MM.1S (cell line): ENCODE data around the gene ACTN4.
"Not testable (repeated sequence)": the region's sequence is repeated elsewhere in the genome, so short reads cannot be mapped to it uniquely, and the experiment has no call there.

Experiments
- DNase-seq: peaks from one replicate; pipeline ENCODE4 v3.0.0-alpha.2; 2015
- H2AFZ ChIP-seq: fragments of 300-600 bp; sonication (generic); 2 replicates; pipeline ENCODE4 v1.6.0; 2016; ENCODE audit warnings: antibody characterized with exemption, low read length
- H3F3A ChIP-seq: fragments of 300-600 bp; sonication (generic); 2 replicates; pipeline ENCODE4 v1.6.1; 2016; ENCODE audit warnings: mild to moderate bottlenecking, antibody characterized with exemption, low read length, moderate library complexity, mixed read lengths; ENCODE audit not compliant: insufficient read depth
- H3K27ac ChIP-seq: fragments of 300-600 bp; sonication (generic); 2 replicates; pipeline ENCODE4 v1.5.1; 2016; ENCODE audit warnings: mild to moderate bottlenecking, low read length
- H3K27me3 ChIP-seq: fragments of 300-600 bp; sonication (generic); replicated peaks from 2 replicates; pipeline ENCODE4 v1.6.0; 2016; ENCODE audit warnings: low read length; ENCODE audit not compliant: insufficient read depth
- H3K36me3 ChIP-seq: fragments of 300-600 bp; sonication (generic); replicated peaks from 2 replicates; pipeline ENCODE4 v1.6.1; 2016; ENCODE audit warnings: mild to moderate bottlenecking, low read length, mixed read lengths; ENCODE audit not compliant: insufficient read depth
- H3K4me1 ChIP-seq: fragments of 300-600 bp; sonication (generic); 2 replicates; pipeline ENCODE4 v1.6.1; 2016; ENCODE audit warnings: low read length, mixed read lengths
- H3K4me2 ChIP-seq: fragments of 300-600 bp; sonication (generic); 2 replicates; pipeline ENCODE4 v1.6.0; 2016; ENCODE audit warnings: low read depth, low read length
- H3K4me3 ChIP-seq: fragments of 300-600 bp; sonication (generic); 2 replicates; pipeline ENCODE4 v1.5.1; 2016; ENCODE audit warnings: low read length, mixed read lengths
- H3K79me2 ChIP-seq: fragments of 300-600 bp; sonication (generic); 2 replicates; pipeline ENCODE4 v1.6.1; 2016; ENCODE audit warnings: mixed run types, low read length, mixed read lengths
- H3K9ac ChIP-seq: fragments of 300-600 bp; sonication (generic); 2 replicates; pipeline ENCODE4 v1.6.1; 2016; ENCODE audit warnings: low read length, mixed read lengths
- H3K9me2 ChIP-seq: fragments of 300-600 bp; sonication (generic); replicated peaks from 2 replicates; pipeline ENCODE4 v1.6.1; 2016; ENCODE audit warnings: mild to moderate bottlenecking, low read length, mixed read lengths; ENCODE audit not compliant: insufficient read depth
- H3K9me3 ChIP-seq: fragments of 300-600 bp; sonication (generic); replicated peaks from 2 replicates; pipeline ENCODE4 v1.6.1; 2016; ENCODE audit warnings: mild to moderate bottlenecking, low read length, mixed read lengths; ENCODE audit not compliant: insufficient read depth
- H4K20me1 ChIP-seq: fragments of 300-600 bp; sonication (generic); 2 replicates; pipeline ENCODE4 v1.6.1; 2016; ENCODE audit warnings: mild to moderate bottlenecking, low read length, moderate library complexity, mixed read lengths; ENCODE audit not compliant: insufficient read depth
- CTCF ChIP-seq: fragments of 300-600 bp; sonication (generic); IDR thresholded peaks from 2 replicates; pipeline ENCODE4 v1.5.1; 2016; ENCODE audit warnings: antibody characterized with exemption, low read length, mixed read lengths
- EZH2 ChIP-seq: fragments of 300-600 bp; sonication (generic); optimal IDR thresholded peaks from 2 replicates; pipeline ENCODE3; 2017; ENCODE audit warnings: low read depth, mild to moderate bottlenecking, antibody characterized with exemption, low read length, mixed read lengths
- EZH2phosphoT487 ChIP-seq: fragments of 300-600 bp; sonication (generic); IDR thresholded peaks from 2 replicates; pipeline ENCODE4 v1.6.1; 2018; ENCODE audit warnings: antibody characterized with exemption, low read length

Gene ACTN4

GRCh38 chr19:38765214-38765613 is 117.8 kb downstream of the ACTN4 start:
- no peak for DNase-seq
- H3K4me1 ChIP-seq, result no peaks in the 10 kb centered on the region
- no peaks in the 10 kb centered on the region for H3K79me2 ChIP-seq
- H3K9me3 ChIP-seq, result no peaks in the 10 kb centered on the region
- H3K27ac ChIP-seq, result no peak overlapping the region
- H3K27me3 ChIP-seq, result peaks cover 8% of the 10 kb centered on the region
- no peaks in the 10 kb centered on the region for H3K36me3 ChIP-seq
- TF ChIP-seq EZH2phosphoT487, result no peak
- no peak for TF ChIP-seq CTCF
- no peak for TF ChIP-seq EZH2
- H3K9ac ChIP-seq, result no peak overlapping the region
- H3K4me2 ChIP-seq, result no peak overlapping the region
- H4K20me1 ChIP-seq, result no peaks in the 10 kb centered on the region
- no peak overlapping the region for H2AFZ ChIP-seq
- no peak overlapping the region for H3K4me3 ChIP-seq
- H3F3A ChIP-seq, result no peaks in the 10 kb centered on the region
- H3K9me2 ChIP-seq, result no peaks in the 10 kb centered on the region

DNA sequence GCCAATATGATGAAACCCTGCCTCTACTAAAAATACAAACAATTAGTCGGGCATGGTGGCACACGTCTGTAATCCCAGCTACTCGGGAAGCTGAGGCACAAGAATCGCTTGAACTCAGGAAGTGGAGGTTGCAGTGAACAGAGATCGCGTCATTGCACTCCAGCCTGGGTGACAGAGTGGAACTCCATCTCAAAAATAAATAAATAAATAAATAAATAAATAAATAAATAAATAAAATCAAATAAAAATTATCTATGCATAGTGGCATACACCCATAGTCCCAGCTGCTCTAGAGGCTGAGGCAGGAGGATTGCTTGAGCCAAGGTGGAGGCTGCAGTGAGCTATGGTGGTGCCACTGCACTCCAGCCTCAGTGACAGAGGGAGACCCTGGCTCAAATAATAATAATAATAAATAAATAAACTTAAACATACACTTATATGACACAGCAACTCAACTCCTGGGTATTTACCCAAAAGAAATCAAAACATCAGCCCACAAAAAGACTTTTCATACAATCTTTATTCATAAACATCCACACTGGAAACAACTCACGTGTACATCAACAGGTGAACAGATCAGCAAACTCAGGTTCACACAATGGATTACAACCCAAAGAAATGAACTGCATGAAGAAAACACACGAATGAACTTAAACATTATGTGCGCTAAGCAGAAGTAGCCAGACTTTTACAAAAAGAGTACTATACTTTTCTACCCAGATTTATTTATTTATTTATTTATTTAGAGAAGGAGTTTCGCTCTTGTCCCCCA is 119.0 kb downstream of the ACTN4 start:
- Histone ChIP-seq H3F3A (no peaks in the 10 kb centered on the region), H3K4me1 (no peaks in the 10 kb centered on the region), H3K9me2 (no peaks in the 10 kb centered on the region), H2AFZ (no peak overlapping the region), H3K27me3 (peaks cover 8% of the 10 kb centered on the region), H3K9ac (no peak overlapping the region), H4K20me1 (no peaks in the 10 kb centered on the region), H3K36me3 (no peaks in the 10 kb centered on the region), H3K27ac (no peak overlapping the region), H3K79me2 (no peaks in the 10 kb centered on the region), H3K4me3 (no peak overlapping the region), H3K9me3 (no peaks in the 10 kb centered on the region), H3K4me2 (no peak overlapping the region)
- DNase-seq, result no peak
- no peak for TF ChIP-seq EZH2
- TF ChIP-seq EZH2phosphoT487, result no peak
- no peak for TF ChIP-seq CTCF

DNA sequence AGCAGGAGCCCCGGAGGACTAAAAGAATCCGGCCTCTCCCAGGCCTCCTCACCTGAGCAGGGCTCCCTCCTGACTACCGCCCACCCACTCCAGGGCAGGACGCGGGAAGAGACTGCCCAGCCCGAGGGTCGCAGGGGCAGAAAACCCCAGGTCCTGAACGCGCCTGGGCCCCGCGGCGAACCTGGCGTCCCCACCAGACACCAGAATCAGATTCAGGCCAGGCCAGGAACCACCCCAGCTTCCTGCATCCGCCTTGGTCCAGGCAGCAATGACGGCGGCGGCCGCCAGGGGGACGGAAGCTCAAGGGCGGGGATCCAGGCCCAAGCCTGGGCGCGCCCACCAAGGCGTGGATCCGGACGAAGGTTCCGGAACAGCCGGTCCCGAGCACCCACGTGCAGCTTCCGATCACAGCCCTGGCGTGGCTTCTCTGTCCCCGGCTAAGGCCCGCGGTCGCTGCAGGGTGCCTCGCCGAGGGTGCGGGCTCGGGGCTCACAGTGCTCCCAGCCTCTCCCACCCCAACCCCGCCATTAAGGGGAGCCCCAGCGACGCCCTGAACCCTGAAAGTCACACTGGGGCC is 122.3 kb downstream of the ACTN4 start:
- Histone ChIP-seq H3K4me2 (peak overlapping the region; percentile 53), H3K4me1 (no peaks in the 10 kb centered on the region), H3K27me3 (peaks cover 9% of the 10 kb centered on the region), H3K9ac (no peak overlapping the region), H3K79me2 (no peaks in the 10 kb centered on the region), H3K9me3 (no peaks in the 10 kb centered on the region), H3F3A (no peaks in the 10 kb centered on the region), H3K27ac (no peak overlapping the region), H3K4me3 (no peak overlapping the region; the same call in 1 of the 2 replicates), H4K20me1 (no peaks in the 10 kb centered on the region), H3K36me3 (no peaks in the 10 kb centered on the region), H3K9me2 (no peaks in the 10 kb centered on the region), H2AFZ (peak overlapping the region; percentile 55)
- DNase-seq, result peak; percentile 24
- no peak for TF ChIP-seq EZH2
- no peak for TF ChIP-seq EZH2phosphoT487
- TF ChIP-seq CTCF, result peak; percentile 66

DNA sequence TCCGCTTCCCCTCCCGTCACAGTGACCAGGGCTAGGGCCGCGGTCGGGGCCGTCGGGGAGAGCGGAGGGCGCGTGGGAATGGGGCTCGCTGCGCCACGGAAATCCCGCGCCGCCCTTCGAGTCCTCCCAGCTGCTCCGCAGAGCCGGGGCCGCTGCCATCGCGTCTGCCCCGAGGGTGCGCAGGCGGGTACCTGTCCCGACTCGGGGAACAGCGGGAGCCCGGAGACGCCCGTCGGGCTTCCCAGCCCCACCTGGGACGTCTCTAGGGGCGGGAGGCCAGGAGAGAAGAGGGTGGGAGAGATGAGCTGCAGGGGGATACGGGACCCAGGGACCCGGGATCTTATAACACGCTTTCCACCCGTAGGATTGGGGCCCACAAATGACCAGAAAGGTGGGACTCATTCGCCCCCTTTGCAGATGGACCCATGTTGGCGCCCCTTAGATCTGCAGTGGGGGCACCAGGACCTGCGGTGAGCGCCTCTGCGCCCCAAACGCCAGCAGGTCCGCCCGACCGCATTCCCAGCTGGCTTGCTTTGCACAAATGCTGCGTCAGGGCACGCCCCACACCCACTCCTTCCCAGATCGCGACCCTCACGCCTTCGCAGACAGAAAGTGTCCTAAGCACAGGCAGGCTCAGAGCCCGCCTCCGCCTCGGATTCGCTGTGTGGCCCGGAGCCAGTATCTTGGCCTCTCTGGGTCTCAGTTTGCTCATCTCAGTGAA is 122.9 kb downstream of the ACTN4 start:
- H3K27me3 ChIP-seq, result peaks cover 12% of the 10 kb centered on the region
- not testable (repeated sequence) for H3K4me3 ChIP-seq, H3K4me1 ChIP-seq, DNase-seq, H3K79me2 ChIP-seq, H3K9me2 ChIP-seq, H3K36me3 ChIP-seq, H3F3A ChIP-seq, H4K20me1 ChIP-seq, H3K27ac ChIP-seq, H3K9ac ChIP-seq, H3K9me3 ChIP-seq
- peak overlapping the region; percentile 55; the same call in 1 of the 2 replicates for H2AFZ ChIP-seq
- H3K4me2 ChIP-seq, result peak overlapping the region; percentile 53

DNA sequence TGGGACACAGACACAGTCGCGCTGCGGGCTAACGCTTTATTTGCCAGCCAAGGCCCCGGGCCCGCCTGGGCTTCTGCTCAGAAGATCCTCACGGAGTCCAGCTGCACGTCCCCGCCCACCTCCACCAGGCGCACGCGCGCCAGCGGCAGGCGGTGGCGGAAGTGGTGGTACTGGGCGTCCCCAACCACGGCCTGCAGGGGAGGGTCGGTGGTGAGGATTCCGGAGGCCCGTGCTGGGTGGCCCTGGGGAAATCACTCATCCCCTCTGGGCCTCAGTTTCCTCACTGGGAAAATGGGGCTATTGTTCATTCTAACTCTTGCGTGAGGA is 123.5 kb downstream of the ACTN4 start:
- not testable (repeated sequence) for H3K4me3 ChIP-seq, H3K27ac ChIP-seq, H3K9me3 ChIP-seq, H3F3A ChIP-seq, H3K9ac ChIP-seq, H2AFZ ChIP-seq, DNase-seq, H4K20me1 ChIP-seq, H3K9me2 ChIP-seq, H3K27me3 ChIP-seq, H3K36me3 ChIP-seq, H3K4me1 ChIP-seq, H3K4me2 ChIP-seq, H3K79me2 ChIP-seq
